ENCODE results near the gene EHD2. TPM values are rescaled to one million over a fixed set of nuclear protein-coding genes. Genes with fewer than 3 reads are reported as not detected.
"Not testable (repeated sequence)": the region's sequence is repeated elsewhere in the genome, so short reads cannot be mapped to it uniquely, and the experiment has no call there.

Gene EHD2
- total RNA-seq, 4 donors from 2014 or later = 48.5 to 84.7 (median 70.5) TPM

- TF ChIP-seq POLR2AphosphoS5 (IDR thresholded peaks at IDR 0.05) = no peak
- no peak for TF ChIP-seq CTCF (IDR thresholded peaks at IDR 0.05)
- TF ChIP-seq EP300 (IDR thresholded peaks at IDR 0.05) = no peak
- no peak for TF ChIP-seq POLR2A (IDR thresholded peaks at IDR 0.05)
- DNase-seq (ENCODE audit: low spot score in 2 of 2) = no peak
- 73% methylated on average over 5 of the region's 5 CpGs for WGBS
- Histone ChIP-seq H3K36me3 (peaks cover 31% of the 10 kb centered on the region), H3K27me3 (no peaks in the 10 kb centered on the region), H3K9me3 (no peaks in the 10 kb centered on the region), H3K4me3 (no peak overlapping the region), H3K27ac (no peak overlapping the region), H3K4me1 (no peaks in the 10 kb centered on the region)
These were observed 48.3 kb downstream of the EHD2 start for GRCh38 chr19:47761566-47761965.

- H3K27me3 ChIP-seq = no peaks in the 10 kb centered on the region
- DNase-seq (ENCODE audit: low spot score in 2 of 2) = no peak
- H3K27ac ChIP-seq = no peak overlapping the region
- peaks cover 25% of the 10 kb centered on the region for H3K36me3 ChIP-seq
- no peak overlapping the region for H3K4me3 ChIP-seq
- no peaks in the 10 kb centered on the region for H3K9me3 ChIP-seq
- WGBS = 84% methylated on average over 3 of the region's 3 CpGs
- TF ChIP-seq POLR2AphosphoS5 (IDR thresholded peaks at IDR 0.05) (no peak), CTCF (IDR thresholded peaks at IDR 0.05) (no peak), POLR2A (IDR thresholded peaks at IDR 0.05) (no peak), EP300 (IDR thresholded peaks at IDR 0.05) (no peak)
- H3K4me1 ChIP-seq = no peaks in the 10 kb centered on the region
These were observed 48.9 kb downstream of the EHD2 start for GRCh38 chr19:47762151-47762550.

GRCh38 chr19:47762615-47763308 is 49.5 kb downstream of the EHD2 start:
- no peak overlapping the region for H3K4me3 ChIP-seq
- H3K9me3 ChIP-seq = no peaks in the 10 kb centered on the region
- TF ChIP-seq POLR2AphosphoS5 (IDR thresholded peaks at IDR 0.05) (peak in 2 of 3 donors; percentile 33 to 58), POLR2A (IDR thresholded peaks at IDR 0.05) (no peak)
- no peaks in the 10 kb centered on the region for H3K4me1 ChIP-seq
- 75% methylated on average over 18 of the region's 18 CpGs for WGBS
- no peak for DNase-seq (ENCODE audit: low spot score in 2 of 2)
- H3K27ac ChIP-seq = no peak overlapping the region
- H3K27me3 ChIP-seq = no peaks in the 10 kb centered on the region
- H3K36me3 ChIP-seq = peaks cover 19% of the 10 kb centered on the region

GRCh38 chr19:47764705-47765104 is 51.5 kb downstream of the EHD2 start:
- H3K36me3 ChIP-seq; H3K27ac ChIP-seq; H3K9me3 ChIP-seq; H3K4me3 ChIP-seq; DNase-seq (ENCODE audit: low spot score in 2 of 2); H3K4me1 ChIP-seq; H3K27me3 ChIP-seq: not testable (repeated sequence)
- 68% methylated on average over 3 of the region's 3 CpGs for WGBS

GRCh38 chr19:47765523-47766358 is 52.5 kb downstream of the EHD2 start:
- 38% methylated on average over 18 of the region's 19 CpGs for WGBS
- DNase-seq (ENCODE audit: low spot score in 2 of 2) = no peak
- Histone ChIP-seq H3K27ac (no peak overlapping the region), H3K4me3 (no peak overlapping the region), H3K36me3 (no peaks in the 10 kb centered on the region), H3K9me3 (no peaks in the 10 kb centered on the region), H3K4me1 (no peaks in the 10 kb centered on the region), H3K27me3 (no peaks in the 10 kb centered on the region)
- peak; percentile 30 to 71 for TF ChIP-seq CTCF (IDR thresholded peaks at IDR 0.05)
- no peak for TF ChIP-seq POLR2A (IDR thresholded peaks at IDR 0.05)

- WGBS = 85% methylated on average over 6 of the region's 7 CpGs
- TF ChIP-seq POLR2AphosphoS5 (IDR thresholded peaks at IDR 0.05) (no peak), EP300 (IDR thresholded peaks at IDR 0.05) (no peak), CTCF (IDR thresholded peaks at IDR 0.05) (no peak), POLR2A (IDR thresholded peaks at IDR 0.05) (no peak)
- H3K36me3 ChIP-seq = no peaks in the 10 kb centered on the region
- no peak overlapping the region for H3K27ac ChIP-seq
- no peak for DNase-seq (ENCODE audit: low spot score in 2 of 2)
- H3K4me1 ChIP-seq = no peaks in the 10 kb centered on the region
- no peaks in the 10 kb centered on the region for H3K27me3 ChIP-seq
- no peak overlapping the region for H3K4me3 ChIP-seq
- no peaks in the 10 kb centered on the region for H3K9me3 ChIP-seq
These were observed 53.1 kb downstream of the EHD2 start for GRCh38 chr19:47766359-47766620.

Data from suprapubic skin (tissue), 4 donors.